AG08396 (cell line): Measurements from ENCODE around the gene EMILIN1.

ENCODE experiments used
- DNase-seq: peaks from one replicate; pipeline ENCODE4 v3.0.0; 2012; ENCODE audit warnings: low spot score, mixed read lengths

The EMILIN1 gene

GRCh38 chr2:27080140-27080469 is 1.7 kb downstream of the EMILIN1 start:
- peak; percentile 33 for DNase-seq

GRCh38 chr2:27080603-27080936 is 2.2 kb downstream of the EMILIN1 start:
- no peak for DNase-seq

- DNase-seq: no peak
Measured at GRCh38 chr2:27081984-27082772, 3.8 kb downstream of the EMILIN1 start.

GRCh38 chr2:27082773-27083409 is 4.5 kb downstream of the EMILIN1 start:
- DNase-seq: no peak

- no peak for DNase-seq
Measured at GRCh38 chr2:27083410-27084296, 5.2 kb downstream of the EMILIN1 start.

GRCh38 chr2:27084297-27085061 is 6.1 kb downstream of the EMILIN1 start:
- DNase-seq: no peak

GRCh38 chr2:27085062-27085672 is 6.8 kb downstream of the EMILIN1 start:
- DNase-seq: no peak

GRCh38 chr2:27085673-27086089 is 7.3 kb downstream of the EMILIN1 start:
- peak; percentile 81 for DNase-seq

GRCh38 chr2:27086090-27086723 is 7.8 kb downstream of the EMILIN1 start:
- peak; percentile 98 for DNase-seq

GRCh38 chr2:27086724-27087593 is 8.5 kb downstream of the EMILIN1 start, which contains the start of gene KHK:
Gene KHK (plus strand): TSS chr2:27086772. CDS start chr2:27087260, 488 bp downstream.
- no peak for DNase-seq

GRCh38 chr2:27087823-27088410 is 9.5 kb downstream of the EMILIN1 start:
- no peak for DNase-seq

GRCh38 chr2:27088634-27089033 is 10.2 kb downstream of the EMILIN1 start:
- no peak for DNase-seq

GRCh38 chr2:27089111-27089954 is 10.9 kb downstream of the EMILIN1 start:
- no peak for DNase-seq

GRCh38 chr2:27091746-27092695 is 13.6 kb downstream of the EMILIN1 start:
- DNase-seq: no peak

- no peak for DNase-seq
Measured at GRCh38 chr2:27092696-27093429, 14.4 kb downstream of the EMILIN1 start.

- no peak for DNase-seq
Measured at GRCh38 chr2:27093430-27094352, 15.3 kb downstream of the EMILIN1 start.
